ENCODE data around the gene TSPAN18.

Gene TSPAN18

GRCh38 chr11:44823006-44823405 is 96.2 kb downstream of the TSPAN18 start:
- DNase-seq (ENCODE audit: low read depth, low spot score), result no peak

- no peak for DNase-seq (ENCODE audit: low read depth, low spot score)
Observed at GRCh38 chr11:44823868-44824267, 97.1 kb downstream of the TSPAN18 start.

DNA sequence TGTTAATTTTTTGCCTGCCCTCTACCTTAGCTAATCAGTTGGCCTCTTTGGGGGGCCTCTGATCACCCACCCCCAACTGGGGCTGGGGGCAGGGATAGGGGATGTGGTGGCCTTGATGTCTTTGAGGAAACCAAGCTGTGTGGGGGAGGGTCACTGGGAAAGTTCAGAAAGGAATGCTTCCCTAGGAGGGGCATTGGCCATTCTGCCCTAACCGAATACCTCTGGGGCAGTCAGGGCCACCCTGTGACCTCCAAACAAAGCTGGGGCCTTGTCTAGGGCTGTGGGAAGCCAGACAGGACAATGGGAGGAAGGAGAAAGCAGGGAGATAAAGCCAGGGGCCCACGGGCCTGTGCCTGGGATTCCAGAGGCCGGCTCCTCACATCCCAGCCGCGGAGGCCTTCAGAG is 97.5 kb downstream of the TSPAN18 start:
- no peak for DNase-seq (ENCODE audit: low read depth, low spot score)

DNA sequence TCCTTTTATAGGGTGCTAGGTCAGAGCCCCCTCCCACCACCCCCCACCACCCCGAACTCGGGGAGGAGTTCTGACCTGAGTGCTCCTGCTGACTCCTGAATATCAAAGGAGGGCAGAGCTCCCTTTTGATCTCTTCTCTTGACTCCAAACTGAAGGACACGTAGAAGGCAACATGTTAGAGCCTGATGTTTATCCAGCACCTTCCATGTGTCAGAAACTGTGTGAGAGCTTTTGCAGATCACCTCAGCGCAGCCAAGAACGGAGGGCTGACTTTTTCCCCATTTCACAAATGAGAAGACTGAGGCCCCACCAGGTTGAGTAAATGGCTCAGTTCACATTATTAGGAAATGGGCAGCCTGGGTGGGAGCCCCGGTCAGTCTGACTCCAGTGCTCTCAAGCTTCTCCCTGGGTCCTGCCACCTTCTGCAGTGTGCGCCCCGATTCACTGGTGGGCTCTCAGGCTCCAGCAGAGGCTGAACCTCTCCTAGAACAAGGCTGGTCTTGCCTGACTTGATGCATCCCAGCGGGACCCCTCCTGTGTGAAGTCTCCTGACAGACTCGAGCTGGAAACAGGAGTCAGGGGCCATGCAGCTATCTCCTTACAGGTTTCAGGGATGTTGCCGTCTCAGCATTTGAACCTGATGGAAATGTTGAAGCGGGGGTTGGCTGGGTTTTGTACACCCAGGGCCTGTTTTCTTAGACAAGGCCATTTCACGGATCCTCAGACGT is 98.5 kb downstream of the TSPAN18 start:
- no peak for DNase-seq (ENCODE audit: low read depth, low spot score)

GRCh38 chr11:44826922-44827643 is 100.3 kb downstream of the TSPAN18 start:
- no peak for DNase-seq (ENCODE audit: low read depth, low spot score)

DNA sequence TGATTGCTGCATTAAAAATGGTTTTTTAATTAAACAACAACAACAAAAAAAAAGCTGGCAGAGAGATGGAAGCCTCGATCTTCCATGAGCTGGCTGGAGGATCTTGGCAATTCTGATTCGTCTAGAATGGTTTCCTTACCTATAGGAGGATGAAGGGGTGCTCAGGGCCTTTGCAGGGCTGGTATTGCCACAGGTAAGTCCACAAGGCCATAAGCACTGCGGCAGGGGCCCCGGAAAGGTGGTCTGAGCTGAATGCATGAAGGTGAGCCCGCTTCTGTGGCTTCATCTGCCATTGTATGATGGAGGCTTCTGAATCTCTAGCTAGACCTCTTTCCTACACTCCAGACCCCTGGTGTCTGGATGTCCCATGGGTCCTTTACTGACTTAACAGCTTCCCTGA is 101.5 kb downstream of the TSPAN18 start:
- no peak for DNase-seq (ENCODE audit: low read depth, low spot score)

DNA sequence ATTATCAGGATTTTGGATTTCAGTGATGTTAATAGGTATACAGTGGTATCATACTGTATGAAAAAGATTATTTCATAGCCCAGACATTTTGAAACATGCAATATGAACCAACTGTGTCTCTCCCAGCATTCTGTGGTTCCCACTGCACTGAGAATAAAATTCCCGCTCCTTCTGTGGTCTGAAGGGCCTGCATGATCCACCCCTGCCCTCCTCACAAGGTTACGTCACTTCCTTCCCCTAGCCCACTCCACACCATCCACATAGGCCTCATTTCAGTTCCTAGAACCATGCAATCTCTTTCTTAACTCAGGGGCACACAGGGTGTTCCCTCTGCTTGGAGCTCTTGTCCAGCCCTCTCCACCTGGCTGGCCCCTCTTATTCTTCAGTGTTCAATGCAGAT is 103.1 kb downstream of the TSPAN18 start:
- no peak for DNase-seq (ENCODE audit: low read depth, low spot score)

DNA sequence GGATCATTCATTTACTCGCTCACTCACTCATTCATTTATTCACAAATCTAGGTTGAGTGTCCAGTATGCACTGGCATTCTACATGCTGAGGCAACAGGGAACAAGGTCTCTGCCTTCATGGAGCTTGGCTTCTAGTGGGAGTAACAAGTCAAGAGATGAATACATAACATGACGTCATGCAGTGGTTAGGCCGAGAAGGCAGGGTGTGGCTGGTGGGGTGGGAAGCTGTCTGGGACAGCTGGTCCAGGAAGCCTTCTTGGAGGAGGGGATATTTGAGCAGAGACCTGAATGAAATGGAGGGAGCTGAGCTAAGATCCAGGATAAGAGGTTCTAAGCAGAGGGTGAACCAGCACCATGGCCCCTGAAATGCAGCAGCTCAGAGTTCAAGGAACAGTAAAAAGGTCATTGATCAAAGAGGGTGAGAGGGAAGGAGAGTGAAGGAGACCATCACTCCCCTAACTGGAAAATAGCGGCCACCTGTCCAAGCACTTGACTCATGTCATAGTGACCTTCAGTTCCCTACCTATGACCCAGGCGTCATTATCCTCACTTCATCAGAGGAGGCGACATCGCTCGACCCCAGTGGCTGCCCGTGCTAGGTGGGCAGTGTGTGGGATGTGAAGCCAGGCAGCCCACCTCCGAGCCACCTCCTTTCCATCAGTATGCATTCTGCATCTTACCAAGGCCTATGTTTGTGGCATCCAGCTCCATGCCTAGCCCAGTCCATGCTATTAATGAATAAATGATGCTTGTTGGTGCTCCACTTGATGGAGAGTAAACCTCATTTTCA is 105.0 kb downstream of the TSPAN18 start:
- DNase-seq (ENCODE audit: low read depth, low spot score), result no peak

- no peak for DNase-seq (ENCODE audit: low read depth, low spot score)
Observed at GRCh38 chr11:44832452-44832851, 105.7 kb downstream of the TSPAN18 start.

GRCh38 chr11:44833221-44833876 is 106.6 kb downstream of the TSPAN18 start:
- no peak for DNase-seq (ENCODE audit: low read depth, low spot score)

GRCh38 chr11:44833877-44834452 is 107.2 kb downstream of the TSPAN18 start:
- DNase-seq (ENCODE audit: low read depth, low spot score), result no peak

- DNase-seq (ENCODE audit: low read depth, low spot score), result no peak
Observed at GRCh38 chr11:44834846-44835245, 108.1 kb downstream of the TSPAN18 start.

DNA sequence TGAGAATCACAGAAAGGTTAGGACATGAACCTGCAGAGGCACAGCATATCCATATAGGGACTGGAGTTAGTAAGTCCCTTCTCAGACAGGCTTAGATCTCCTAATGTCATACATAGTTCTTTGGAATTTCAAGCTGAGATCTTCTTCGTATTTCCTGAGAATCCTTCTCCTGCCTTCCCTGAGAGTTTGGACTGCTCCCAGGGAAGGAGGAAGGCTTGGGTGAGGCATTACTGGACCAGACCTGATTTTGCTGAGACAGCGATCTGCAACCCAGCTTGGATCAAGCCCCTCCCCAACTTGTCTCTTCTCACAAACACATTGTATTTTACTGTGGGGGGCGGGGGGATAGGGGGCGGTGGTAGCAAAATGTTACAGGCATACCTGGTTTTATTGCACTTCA is 108.5 kb downstream of the TSPAN18 start:
- DNase-seq (ENCODE audit: low read depth, low spot score), result no peak

- no peak for DNase-seq (ENCODE audit: low read depth, low spot score)
Observed at GRCh38 chr11:44835938-44836337, 109.2 kb downstream of the TSPAN18 start.

- DNase-seq (ENCODE audit: low read depth, low spot score), result no peak
Observed at GRCh38 chr11:44837661-44838060, 110.9 kb downstream of the TSPAN18 start.

GRCh38 chr11:44839458-44840084 is 112.8 kb downstream of the TSPAN18 start:
- no peak for DNase-seq (ENCODE audit: low read depth, low spot score)

DNA sequence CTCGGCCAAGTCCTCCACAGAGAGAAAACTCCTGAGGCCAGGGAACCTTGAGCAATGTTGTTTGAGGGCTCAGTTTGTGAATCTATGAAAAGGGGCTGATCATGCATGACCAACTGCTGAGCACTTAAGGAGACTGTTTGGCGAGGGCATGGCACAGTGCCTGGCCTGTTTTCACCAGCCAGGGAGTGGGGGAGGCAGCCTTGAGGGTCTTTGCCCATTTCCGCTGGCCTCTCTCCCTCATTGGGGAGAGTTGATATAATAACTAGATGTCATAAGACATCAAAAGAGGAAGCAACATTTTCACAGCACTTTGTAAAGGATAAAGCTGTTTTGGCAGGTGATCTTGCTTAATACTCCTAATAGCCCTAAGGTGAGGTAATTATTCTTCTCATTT is 113.3 kb downstream of the TSPAN18 start:
- no peak for DNase-seq (ENCODE audit: low read depth, low spot score)

GRCh38 chr11:44840521-44841251 is 113.9 kb downstream of the TSPAN18 start:
- no peak for DNase-seq (ENCODE audit: low read depth, low spot score)

DNA sequence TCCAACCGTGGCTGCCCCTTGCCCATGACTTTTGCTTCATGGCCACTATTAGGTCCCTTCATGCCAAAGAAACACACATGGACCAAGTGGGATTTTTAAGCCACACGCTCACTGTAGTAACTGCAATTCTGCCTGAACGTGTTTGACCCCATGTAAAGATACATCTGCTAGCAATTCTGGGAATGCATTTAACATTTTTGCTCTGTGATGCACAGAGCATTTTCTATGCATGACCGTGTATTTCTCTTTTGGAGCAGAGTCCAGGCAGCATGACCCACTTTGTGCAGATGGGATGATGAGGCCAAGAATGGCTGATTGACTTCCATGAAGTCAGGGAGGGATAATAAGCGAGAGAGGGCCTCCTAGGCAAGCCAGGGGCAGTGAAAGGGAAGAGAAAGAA is 115.5 kb downstream of the TSPAN18 start:
- no peak for DNase-seq (ENCODE audit: low read depth, low spot score)

DNA sequence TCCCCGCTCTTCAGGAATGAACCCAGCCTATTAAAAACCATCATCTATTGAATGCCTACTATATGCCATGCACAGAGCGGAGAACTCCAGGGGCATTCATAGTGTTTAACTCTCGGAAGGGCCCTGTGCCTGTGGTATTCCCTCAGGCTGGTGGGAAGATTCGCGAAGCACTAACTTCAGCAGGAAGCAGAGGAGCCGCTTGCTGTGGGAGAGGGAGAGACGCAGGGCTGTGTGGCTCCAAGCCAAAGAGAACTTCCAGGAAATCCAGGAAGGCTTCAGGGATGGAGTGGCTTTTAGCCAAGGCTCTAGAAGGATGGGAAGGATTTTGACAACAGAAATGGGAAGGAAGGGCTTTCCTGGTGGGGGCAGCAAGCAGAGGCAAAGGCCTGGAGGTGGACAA is 120.1 kb downstream of the TSPAN18 start:
- DNase-seq (ENCODE audit: low read depth, low spot score), result no peak

All from activated CD4-positive, CD25-positive, alpha-beta regulatory T cell treated with anti-CD3 and anti-CD28 coated beads, Interleukin-2, amount 50 U/mL, for 16 hours (primary cell).